NCI-H345 treated with DMSO at 0.1 percent for 48 hours (cell line): ENCODE data around the gene OSBPL8.
"Not testable (repeated sequence)": the region's sequence is repeated elsewhere in the genome, so short reads cannot be mapped to it uniquely, and the experiment has no call there.

Experiments
- DNase-seq: peaks from one replicate; lab custom pipeline; 2025; ENCODE audit not compliant: unreplicated experiment; lab: John Stamatoyannopoulos, UW

The OSBPL8 gene

DNA sequence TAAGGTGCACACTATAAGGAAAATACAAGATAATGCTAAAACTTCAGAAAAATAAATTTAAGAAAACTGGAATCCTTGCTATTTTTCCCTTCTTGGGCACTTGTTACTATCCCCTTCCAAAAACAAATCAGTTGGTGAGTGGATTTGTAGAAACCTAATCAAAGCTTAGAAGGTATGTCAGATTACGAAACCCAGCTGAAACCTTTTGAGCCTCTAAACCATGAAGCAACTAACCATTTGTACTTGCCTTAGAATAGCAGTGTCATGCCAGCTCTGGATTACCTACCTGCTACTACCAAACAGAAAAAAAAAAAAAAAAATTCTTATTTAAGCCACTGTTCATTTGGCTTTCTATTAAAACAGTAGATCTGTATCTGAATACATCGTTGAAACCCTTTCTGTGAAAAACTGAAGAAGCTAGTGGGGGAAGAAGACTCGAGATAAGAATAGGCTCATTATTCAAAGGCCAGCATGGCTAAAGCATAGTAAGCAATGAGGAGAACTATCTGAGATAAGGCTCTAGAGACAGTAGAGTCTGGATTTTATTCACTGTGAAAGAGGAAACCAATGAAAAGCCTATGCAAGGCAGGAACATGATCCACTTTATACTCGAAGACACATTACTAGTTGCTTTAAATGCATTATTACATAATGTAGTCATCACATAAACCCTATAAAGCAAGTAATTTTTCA is 30.2 kb downstream of the OSBPL8 start:
- DNase-seq = no peak

DNA sequence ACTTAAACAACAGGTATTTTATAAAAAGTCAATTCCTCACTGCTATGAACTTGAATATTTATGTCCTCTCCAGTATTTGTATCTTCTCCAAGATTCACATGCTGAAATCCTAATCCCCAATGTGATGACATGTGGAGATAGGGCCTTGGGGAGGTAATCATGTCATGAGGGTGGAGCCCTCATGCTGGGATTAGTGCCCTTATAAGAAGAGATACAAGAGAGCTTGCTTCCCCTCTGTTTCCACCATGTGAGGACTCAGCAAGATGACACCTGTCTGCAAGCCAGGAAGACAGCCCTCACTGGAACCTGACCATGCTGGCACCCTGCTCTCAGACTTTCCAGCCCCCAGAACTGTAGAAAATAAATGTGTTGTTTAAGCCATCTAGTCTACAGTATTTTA is 36.2 kb downstream of the OSBPL8 start:
- no peak for DNase-seq

DNA sequence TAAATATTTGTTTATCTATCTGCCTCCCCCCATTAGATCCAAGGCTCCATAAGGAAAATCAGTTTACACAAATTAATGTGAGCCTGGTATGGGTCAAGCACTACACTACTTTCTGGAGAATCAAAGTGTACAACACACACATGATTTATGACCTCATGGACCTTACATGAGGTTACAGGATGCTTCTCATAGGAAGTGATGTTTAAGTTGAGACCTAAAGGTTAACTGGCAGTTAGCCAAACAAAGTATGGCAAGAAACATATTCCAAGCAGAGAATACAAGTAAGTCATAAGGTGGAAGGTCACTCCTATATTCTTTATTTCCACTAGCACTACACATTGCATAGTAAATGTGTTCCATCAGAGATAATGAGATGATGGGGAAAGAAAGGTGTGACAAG is 39.2 kb downstream of the OSBPL8 start:
- DNase-seq = no peak

DNA sequence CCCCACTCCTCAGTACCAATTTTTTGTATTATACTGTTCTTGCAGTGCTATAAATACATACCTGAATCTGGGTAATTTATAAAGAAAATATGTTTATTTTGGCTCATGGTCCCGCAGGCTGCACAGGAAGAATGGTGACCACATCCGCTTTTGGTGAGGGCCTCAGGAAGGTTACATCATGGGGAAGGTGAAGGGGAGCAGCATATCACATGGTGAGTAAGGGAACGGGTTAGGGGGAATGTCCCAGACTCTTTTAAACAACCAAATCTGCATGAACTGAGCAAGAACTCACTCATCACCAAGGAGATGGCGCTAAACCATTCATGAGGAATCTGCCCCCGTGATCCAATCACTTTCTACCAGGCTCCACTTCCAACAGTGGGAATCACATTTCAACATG is 40.0 kb downstream of the OSBPL8 start:
- no peak for DNase-seq

DNA sequence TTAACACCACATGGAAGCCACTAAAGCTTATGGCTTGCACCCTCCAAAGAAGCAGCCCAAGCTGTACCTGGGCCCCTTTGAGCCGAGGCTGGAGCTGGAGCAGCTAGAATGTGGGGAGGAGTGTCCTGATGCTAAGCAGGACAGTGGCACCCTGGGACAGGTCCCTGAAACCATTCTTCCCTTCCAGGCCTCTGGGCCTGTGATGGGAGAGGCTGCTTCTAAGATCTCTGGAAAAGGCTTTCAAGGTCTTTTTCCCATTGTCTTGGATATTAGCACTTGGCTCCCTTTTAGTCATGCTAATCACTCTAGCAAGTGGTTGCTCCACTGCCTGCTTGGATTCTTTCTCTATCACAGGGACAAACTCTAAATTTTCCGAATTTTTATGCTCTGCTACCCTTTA is 40.9 kb downstream of the OSBPL8 start:
- no peak for DNase-seq

DNA sequence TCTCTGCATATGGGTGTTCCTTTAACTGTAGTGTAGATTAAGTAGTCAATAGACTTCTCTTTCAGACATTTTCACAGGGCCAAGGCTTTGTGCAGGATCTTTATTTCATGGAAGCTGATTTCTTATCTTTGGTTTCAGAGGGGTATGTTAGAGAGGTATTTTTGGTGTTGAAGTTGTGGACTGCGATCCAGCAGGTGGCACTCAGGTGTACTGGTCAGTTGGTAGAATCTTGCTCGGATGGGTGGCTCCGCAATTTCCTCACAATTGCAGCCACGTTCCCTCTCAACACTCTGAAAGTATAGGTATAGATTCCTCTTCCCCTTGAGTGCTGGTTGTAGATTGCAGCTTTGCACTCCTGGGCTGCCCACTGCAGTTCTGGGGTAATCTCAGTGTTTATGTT is 44.3 kb downstream of the OSBPL8 start:
- no peak for DNase-seq

DNA sequence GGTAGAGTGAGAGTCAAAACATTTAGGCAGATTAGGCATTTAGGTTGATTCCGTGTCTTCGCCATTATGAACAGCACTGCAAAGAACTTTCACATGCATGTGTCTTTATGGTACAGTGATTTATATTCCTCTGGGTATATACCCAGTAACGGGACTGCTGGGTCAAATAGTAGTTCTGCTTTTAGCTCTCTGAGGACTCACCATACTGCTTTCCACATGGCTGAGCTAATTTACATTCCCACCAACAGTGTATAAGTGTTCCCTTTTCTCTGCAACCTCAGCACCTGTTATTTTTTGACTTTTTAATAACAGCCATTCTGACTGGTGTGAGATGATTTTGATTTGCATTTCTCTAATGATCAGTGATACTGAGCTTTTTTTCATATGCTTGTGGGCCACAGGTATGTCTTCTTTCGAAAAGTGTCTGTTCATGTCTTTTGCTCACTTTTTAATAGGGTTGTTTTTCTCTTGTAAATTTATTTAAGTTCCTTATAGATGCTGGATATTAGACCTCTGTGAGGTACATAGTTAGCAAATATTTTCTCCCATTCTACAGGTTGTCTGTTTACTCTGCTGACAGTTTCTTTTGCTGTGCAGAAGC is 48.4 kb downstream of the OSBPL8 start:
- DNase-seq = not testable (repeated sequence)

DNA sequence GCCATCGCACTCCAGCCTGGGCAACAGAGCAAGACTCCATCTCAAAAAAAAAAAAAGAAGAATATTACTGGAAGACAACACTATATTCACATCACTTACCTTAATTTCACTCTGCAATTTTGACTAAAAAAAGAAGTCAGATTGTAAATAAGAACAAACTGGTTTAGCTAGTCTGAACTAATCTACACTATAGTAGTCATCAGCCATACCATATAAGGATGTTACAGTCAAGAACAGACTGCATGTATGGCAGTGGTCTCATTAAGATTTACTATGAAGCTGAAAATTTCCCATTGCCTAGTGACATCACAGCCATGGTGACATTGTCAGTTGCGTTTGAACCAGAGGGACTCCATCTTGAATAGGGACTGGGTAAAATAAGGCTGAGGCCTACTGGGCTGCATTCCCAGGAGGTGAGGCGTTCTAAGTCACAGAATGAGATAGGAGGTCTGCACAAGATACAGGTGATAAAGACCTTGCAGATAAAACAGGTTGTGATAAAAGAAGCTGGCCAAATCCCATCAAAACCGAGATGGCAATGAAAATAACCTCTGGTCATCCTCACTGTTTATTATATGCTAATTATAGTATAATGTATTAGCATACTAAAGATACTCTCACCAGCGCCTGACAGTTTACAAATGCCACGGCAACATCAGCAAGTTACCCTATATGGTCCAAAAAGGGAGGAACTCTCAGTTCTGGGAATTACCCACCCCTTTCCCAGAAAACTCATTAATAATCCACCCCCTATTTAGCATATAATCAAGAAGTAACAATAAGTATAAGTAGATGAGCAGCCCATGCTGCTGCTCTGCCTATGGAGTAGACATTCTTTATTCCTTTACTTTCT is 51.2 kb downstream of the OSBPL8 start:
- DNase-seq = no peak

DNA sequence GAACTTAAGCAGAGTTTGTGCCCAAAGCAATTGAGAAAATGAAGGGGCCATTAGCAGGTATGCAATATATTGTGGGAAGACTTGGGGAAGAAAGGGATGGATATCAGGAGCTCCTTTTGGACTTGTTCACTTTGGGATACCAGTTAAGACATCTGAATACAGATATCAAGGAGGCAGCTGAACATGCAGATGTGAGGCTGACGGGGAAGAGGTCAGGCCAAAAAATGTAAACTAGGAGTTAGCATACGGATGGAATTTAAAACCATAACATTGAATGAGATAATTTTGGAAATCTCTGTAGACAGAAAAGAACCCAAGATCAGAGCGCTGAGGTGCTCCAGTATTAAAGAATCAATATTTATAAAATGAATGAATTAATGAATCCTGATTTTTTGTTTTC is 53.4 kb downstream of the OSBPL8 start:
- DNase-seq = no peak

DNA sequence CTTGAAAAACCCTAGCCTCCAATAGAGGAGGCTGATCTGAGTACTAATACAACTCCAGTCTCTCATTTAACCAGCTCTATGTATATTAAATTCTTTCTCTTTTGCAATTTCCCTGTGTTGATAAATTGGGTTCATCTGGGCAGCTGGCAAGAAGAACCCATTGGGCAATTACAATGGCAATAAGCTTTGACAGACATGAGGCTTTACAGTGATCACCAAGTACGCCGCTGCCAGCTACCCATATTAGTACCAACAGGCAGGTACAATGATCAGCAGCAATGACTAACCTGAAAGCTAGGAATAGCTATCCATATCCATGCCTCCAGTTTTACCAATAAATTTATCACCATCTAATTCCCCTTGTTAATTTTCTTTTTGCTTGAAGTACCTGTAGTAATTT is 54.5 kb downstream of the OSBPL8 start:
- no peak for DNase-seq

DNA sequence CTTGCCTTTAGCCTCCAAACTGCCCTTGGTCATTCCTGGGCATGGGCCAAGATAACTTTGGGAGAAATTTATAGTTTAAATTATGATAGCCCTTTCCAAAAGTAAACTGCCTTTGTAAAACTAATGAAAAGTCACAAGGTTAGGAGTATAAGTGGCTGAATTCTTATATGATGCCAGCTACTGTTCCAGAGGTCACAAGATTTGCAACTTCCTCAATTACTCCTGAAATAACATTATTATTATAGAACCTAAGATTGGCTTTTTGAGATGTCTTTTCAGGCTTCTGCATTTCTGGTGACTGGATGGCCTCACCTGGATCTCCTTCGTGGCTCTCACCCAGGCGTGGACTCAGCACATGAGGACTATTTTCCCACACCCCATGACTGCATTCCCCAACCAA is 55.0 kb downstream of the OSBPL8 start:
- no peak for DNase-seq

DNA sequence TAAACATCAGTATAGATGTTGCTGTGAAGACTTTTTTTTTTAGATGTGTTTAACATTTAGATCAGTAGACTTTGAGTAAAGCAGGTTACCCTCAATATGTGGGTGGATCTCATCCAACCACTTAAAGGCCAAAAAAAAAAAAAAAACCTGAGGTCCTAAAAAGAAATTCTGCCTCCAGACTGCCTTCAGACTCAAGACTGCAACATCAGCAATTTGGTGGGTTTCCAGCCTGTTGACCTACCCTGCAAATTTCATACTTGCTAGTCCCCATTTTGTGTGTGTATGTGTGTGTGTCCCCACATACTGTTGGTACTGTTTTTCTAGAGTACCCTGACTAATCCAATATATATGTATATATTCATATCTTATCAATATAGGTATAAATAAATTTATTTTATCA is 55.6 kb downstream of the OSBPL8 start:
- DNase-seq = no peak

DNA sequence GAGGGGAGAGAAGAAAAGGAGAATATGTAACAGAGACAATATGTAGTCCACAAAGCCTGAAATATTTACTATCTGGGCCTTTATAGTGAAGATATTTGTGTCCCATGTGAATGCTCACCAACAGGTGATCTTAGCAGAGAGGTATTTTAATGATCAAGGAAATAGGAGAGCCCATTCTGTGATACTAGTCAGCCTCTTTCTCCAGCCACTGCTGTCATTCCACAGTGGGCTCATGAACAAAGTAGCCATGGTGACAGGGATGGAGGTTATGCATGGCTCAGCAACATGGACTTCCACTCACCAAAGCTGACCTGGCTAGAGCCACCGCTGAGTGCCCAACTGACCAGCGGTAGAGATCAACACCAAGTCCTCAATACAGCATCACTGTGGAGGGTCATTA is 58.2 kb downstream of the OSBPL8 start:
- DNase-seq = no peak

DNA sequence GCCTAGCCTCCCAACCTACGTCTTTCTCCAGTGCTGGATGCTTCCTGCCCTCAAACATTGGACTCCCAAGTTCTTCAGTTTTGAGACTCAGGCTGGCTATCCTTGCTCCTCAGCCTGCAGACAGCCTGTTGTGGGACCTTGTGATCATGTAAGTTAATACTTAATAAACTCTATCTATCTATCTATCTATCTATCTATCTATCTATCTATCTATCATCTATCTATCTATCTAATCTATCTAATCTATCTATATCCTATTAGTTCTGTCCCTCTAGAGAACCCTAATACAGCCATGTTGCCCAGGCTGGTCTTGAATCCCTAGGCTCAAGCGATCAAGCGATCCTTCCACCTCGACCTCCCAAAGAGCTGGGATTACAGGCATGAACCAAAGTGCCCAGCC is 60.4 kb downstream of the OSBPL8 start:
- not testable (repeated sequence) for DNase-seq

DNA sequence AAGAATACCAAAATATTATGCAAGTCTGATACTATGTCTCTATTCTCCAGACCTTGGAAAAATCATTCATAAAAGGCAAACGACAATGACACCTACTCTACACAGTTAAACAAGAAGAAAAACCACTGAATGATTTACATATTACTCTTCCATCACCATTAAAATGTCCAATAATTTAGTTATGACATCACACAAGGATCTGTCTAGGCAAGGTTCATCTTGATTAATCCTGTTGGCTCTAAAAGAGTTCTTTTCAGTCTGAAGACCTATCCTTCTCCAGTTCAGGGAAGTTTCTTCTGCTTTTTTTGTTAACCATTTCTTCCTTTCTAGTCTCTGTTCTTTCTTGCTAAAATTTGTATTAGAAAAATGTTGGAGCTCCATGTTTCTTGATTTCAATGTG is 64.0 kb downstream of the OSBPL8 start:
- no peak for DNase-seq

DNA sequence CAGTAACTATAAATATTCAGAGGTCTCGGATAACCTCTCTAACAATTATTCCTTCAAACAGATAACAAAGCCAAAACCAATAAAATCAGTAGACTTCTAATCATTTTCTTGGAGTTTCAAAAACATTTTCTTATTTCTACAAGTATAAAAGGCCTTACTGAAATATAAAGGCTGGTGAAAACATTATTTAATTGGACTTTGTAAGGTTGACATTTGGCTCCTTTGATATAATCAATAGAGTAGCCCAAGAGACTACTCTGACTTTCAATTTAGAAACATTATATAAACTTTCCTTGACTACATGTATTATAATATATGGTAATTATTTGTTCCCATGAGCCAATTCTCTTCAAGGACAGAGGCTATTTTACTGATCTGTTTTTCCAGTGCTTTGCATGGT is 68.3 kb downstream of the OSBPL8 start:
- DNase-seq = no peak

DNA sequence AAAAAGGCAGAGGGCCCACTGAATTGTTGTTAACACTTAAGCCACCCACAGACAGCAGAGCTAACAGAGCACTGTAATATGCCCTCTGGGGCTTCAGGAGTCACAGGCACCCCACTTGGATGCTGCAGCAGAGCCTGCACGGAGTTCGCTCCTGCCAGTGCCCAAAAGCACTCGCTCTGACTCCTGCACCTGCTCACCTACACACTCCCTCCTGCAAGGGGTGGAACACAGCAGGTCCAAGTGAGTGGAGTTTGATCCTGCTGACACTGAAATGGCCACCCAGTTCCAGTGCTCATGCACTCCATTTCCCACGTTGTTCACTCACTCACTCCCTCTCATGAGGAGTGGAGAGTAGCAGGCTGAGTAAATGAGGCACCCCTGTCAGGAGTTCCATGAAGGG is 68.8 kb downstream of the OSBPL8 start:
- no peak for DNase-seq

DNA sequence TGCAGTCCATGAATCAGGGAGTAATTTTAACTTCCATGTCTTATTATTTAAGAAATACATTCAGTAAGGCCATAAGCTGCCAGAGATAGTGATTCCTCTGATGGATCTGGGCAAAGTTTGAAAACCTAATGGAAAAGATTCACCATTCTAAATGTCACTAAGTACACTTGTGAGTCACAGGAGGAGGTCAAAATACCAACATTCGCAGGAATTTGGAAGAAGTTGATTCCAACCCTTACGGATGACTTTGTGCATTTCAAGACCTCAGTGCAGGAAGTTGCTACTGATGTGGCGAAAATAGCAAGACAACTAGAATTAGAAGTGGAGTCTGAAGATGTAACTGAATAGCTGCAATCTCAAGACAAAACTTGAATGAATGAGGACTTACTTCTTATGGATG is 69.8 kb downstream of the OSBPL8 start:
- no peak for DNase-seq

DNA sequence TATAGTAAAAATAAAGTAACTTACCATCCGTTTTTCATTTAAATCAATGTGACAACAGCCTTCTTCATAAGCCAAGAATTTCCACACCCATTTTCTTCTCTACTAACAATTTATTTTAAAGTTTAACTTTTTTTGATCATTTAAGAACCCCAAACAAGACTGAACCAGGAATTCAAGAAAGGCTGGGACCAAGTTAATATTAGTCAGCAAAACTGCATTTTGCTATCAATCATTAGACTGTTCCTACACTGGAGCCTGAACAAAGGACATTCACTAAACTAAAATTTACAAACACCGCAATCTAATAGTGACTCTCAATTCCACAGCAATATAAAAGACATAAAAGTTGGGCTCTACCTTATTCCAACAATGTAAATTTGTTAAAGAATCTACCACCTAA is 73.6 kb downstream of the OSBPL8 start:
- no peak for DNase-seq

DNA sequence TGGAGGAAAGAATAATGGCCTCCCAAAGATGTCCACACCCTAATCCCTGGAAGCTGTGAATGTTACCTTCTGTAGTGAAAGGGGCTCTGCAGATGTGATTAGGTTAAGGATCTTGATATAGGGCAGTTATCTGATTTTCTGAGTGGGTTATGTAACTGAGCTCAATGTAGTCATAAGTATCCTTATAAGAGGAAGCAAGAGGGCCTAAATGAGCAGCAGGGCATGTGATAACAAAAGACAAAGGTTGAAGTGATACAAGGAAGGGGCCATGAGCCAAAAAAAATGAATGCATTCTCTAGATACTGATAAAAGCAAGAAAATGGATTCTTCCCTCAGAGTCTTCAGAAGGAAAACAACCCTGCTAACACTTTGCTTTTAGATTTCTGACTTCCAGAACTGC is 78.8 kb downstream of the OSBPL8 start:
- DNase-seq = no peak

DNA sequence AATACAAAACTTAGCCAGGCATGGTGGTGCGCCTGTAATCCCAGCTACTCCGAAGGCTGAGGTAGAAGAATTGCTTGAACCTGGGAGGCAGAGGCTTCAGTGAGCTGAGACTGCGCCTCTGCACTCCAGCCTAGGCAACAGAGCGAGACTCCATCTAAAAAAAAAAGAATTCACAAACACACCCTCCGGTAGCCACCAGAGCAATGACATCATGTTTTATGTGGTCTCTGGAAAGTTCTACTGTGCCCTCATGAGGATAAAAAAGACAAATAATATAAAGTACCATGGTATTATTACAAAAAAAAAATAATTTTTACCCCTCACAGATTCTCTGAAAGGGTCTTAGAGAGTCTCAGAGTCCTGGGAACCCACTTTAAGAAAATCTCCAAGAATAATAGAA is 81.5 kb downstream of the OSBPL8 start:
- no peak for DNase-seq

DNA sequence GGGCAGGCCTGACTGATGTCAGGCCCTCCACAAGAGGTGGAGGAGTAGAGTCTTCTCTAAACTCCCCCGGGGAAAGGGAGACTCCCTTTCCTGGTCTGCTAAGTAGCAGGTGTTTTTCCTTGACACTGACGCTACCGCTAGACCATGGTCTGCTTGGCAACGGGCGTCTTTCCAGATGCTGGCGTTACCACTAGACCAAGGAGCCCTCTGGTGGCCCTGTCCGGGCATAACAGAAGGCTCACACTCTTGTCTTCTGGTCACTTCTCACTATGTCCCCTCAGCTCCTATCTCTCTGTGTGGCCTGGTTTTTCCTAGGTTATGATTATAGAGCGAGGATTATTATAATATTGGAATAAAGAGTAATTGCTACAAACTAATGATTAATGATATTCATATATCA is 86.7 kb downstream of the OSBPL8 start:
- DNase-seq = not testable (repeated sequence)
